NAMALWA (cell line): ENCODE results near the gene ELK4.

Source experiments
- DNase-seq: peaks from one replicate; pipeline ENCODE4 v3.0.0-alpha.2; 2015; ENCODE audit warnings: low spot score

ELK4 gene

GRCh38 chr1:205595435-205595834, 36.4 kb downstream of the ELK4 start:
- DNase-seq = peak; percentile 74

DNA sequence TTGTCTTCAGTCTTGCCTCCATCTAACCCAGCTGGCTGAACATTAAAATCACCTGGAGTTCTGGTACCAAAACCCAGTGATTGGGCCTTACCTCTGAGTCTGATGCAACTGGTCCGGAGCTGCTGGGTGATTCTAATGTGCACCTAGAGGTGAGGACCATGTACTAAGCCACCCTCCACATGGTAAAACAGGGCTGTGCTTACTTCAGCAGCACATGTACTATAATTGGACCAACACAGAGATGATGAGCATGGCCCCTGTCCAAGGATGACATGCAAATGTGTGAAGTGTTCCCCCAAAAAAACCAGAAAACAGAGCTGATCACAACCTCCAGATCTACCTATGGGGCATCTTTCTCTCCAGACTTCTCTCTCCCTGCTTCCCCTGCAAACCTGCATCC, 37.0 kb downstream of the ELK4 start:
- DNase-seq = peak; percentile 43

GRCh38 chr1:205593967-205594366, 37.8 kb downstream of the ELK4 start:
- DNase-seq = no peak

DNA sequence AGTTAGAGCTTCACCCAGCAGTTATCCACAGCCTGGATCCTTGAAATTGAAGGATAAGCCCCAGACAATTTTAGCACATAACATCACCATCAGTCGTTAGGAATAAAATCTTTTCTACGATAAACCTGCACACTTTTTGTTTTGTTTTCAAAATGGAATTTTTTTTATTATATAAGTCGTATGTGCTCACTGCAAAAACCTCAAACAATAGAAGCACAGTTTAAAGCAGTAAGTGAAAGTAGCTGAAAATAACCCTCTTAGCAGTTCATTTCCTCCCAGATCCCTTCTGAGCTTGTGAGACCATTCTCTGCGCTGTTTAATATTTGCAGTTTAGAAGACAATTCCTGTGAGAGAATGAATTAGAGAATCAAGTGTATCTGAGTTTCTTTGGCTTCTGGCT, 38.3 kb downstream of the ELK4 start:
- DNase-seq = no peak

- no peak for DNase-seq
These were observed 39.3 kb downstream of the ELK4 start for GRCh38 chr1:205592443-205593003.

DNA sequence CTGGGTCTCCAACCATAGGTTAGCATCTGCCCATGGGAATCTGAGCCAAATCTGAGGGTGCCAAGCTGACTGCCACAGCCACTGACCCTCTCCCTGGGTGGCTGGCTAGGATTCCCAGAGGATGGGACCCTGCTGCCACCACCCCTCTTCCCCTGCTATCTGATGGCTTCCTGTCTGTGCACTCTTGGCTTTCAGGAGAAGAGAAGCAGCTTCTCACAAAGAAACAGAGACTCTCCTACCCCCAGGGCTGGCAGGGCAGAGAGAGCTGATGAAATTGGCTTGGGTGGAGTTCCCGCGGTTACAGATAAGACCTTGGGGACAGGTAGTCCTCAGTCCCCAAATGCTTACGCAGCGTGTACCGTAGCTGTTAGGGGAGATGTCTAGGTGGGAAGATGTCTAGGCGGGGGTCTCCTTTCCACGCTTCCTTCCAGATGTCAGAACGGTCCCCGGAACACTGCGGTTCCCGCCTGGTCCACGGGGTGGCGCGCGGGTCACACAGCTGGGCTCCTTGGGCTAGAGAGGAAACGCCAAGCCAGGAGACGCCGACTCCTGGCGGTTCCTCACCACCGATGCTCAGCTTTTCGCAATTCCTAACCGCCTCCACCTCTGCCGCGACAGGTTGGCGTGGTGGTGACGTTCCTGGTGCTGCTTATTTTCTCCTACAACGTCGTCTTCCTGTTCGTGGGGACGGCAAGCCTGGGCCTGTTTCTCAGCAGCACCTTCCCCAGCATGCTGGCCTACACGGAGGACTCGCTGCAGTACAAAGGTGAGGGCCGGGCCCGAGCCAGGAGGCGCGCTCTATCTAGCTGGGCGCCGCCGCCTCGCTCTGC, 40.1 kb downstream of the ELK4 start:
- peak; percentile 88 for DNase-seq

DNA sequence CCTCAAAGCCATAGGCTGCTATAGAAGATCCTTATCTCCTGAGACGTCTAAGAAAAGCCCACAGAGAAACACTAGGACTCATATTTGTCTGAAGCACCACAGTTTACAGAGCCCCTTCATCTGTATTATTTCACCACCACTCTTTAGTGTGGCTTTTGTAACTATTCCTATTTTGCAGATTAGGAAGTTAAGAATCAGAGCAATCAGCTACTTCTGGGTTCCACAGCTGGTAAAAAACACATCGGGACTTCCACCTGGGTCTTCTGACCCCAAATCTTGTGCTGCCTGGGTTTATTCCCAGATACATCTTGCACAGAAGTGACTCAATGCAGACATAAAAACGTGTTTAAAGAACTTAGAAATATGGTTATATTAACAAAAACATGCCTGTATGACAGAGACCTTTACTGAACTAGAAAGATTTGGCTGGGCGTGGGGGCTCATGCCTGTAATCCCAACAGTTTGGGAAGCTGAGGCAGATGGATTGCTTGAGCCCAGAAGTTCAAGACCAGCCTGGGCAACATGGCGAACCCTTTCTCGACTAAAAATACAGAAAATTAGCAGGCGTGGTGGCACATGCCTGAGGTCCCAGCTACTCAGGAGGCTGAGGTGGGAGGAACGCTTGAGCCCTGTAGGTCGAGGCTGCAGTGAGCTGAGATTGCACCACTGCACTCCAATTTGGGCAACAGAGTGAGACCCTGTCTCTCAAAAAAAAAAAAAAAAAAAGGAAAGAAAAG, 40.9 kb downstream of the ELK4 start:
- no peak for DNase-seq

- DNase-seq = no peak
These were observed 41.4 kb downstream of the ELK4 start for GRCh38 chr1:205590457-205590768.

GRCh38 chr1:205589618-205590456, 42.0 kb downstream of the ELK4 start:
- no peak for DNase-seq

GRCh38 chr1:205589046-205589445, 42.8 kb downstream of the ELK4 start:
- no peak for DNase-seq

GRCh38 chr1:205588636-205589035, 43.2 kb downstream of the ELK4 start:
- peak; percentile 48 for DNase-seq

DNA sequence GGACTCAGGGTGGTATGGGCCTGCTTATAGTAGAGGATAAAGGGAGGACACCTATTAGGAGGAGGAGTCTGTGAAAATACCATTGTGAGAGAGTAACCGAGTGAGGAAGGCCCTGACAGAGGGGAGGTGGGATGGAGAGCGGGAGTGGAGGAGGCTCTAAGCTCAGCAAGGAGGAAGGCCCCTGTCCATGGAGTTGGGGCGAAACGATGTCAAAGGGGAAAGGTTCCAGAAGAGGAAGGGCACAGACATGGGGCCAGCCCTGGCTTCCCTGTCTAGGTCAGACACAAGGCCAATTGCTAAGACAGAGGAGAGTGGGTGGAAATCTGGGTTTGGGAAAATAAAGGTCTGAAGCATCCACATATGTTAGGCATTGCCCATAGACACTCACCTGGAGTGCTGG, 44.2 kb downstream of the ELK4 start:
- no peak for DNase-seq

GRCh38 chr1:205585835-205586785, 45.7 kb downstream of the ELK4 start:
- no peak for DNase-seq

DNA sequence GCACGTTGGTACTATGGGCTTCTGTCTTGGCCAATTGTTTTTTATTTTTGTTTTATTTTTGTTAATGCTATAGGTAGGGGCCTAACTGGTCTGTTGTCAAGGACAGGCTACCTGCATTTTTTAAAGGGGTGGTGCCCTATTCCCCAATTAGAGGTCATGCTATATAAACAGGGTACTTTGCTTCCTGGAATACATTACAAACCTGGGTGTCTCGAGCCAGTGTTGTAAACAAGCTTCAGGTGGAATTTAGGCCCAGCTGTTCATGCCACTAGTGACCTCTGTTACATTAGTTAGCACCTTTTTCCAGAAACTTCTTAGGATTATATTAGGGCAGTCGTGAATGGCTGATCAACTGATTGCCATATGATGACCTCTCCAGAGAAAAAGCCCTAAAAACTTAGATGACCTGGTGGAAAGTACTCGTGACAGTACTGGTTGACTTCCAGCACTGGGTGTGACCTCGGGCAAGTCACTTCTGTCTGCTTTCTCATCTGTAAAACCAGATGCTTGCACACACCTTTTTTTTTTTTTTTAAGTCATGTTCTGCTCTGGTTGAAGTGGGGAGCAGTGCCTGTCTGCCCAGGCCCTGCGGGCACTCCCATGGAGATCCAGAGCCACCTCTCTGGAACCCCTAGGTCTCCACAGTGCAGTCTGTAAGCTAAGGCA, 46.5 kb downstream of the ELK4 start:
- DNase-seq = no peak

- DNase-seq = no peak
These were observed 47.1 kb downstream of the ELK4 start for GRCh38 chr1:205584732-205585131.

DNA sequence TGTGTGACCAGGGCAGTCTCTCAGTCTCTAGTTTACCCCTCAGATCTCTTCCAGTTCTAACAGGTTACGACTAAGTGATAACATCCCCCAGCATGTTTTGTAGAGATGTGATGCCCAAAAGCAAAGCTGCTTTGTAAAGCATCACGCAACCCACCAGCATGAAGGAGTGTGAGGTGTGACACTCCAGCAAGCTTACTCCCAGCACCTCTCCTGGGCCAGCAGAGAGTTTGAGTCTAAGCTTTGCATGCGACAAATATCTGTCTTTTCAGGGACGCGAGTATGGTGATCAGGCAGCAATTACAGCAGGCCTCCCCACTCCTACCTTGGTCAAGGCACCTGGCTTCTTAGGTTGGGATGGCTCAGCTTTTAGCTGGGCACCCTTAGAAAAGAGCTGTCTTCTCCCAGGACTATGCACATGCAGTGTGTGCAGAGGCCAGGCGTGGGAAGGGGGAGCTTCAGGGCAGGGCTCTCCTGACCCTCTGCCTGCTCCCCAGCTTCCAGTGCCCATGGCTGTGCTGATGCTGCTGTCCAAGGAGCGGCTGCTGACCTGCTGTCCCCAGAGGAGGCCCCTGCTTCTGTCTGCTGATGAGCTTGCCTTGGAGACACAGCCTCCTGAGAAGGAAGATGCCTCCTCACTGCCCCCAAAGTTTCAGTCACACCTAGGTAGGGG, 48.2 kb downstream of the ELK4 start:
- DNase-seq = no peak

DNA sequence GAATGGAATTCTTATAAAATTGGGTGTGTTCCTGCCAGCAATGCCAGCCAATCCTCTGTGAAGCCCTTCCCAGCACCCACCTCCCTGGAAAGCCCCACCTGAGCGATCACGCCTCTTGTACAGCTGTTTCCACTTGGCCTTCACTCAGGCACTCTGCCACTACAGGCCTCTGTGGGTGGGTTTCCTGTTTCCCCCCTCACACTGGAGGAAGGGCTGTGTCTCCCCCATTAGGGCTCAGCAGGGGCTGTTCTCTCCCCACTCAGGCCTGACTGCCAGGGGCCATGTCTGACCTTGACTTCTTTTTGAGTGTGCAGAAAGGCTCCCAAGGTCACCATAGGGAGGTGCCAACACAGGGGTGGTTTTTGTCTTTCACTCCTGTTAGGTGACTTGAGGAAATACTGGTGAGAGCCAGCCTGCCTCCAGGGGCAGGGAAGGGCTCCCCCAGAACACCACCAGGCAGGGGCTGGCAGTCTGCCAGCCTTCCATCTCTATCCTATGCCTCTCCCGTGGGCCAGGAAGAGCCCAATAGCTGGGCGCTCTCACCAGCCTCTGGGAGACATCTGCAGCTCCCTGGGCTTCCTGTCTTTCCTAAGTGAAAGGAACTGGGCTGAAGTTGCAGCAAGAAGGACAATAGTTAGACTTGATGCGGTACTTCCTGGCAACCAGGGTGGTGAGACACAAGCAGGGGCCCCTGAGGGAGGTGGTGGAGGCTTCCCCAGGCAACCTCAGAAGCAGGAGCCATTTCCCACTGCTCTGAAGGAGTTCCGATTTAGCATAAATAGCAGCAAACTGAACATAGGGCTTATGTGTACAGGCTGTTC, 49.1 kb downstream of the ELK4 start:
- DNase-seq = no peak

DNA sequence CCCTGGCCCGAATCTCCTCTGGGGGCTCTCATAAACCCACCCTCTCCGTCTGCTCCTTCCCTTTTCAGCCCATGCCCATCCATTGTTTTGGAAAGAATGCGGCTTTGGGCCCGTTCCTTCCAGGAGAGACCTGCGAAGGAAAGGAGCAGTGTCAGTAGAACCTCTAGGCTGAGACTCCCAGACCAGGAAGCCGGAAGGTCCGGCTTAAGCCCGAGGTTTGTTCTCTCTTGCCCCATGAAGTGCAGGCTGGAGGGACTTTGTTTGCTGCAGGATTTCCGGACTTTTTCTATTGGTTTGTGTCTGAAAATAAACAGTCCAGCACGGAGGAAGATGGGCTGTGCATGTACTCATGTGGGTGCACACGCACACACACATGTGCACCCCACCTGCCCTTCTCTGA, 49.8 kb downstream of the ELK4 start:
- DNase-seq = no peak

- DNase-seq = no peak
These were observed 50.4 kb downstream of the ELK4 start for GRCh38 chr1:205581321-205581980.
